Smooth muscle cell of the pulmonary artery (primary cell): ENCODE measurements around the gene UBR4. TPM values are rescaled to one million over a fixed set of nuclear protein-coding genes. Genes with fewer than 3 reads are reported as not detected.

Source experiments
- total RNA-seq: library from RNA; depleted of rRNA; stranded (reverse); fragments of >200 nt; gene quantifications from 2 replicates; pipeline ENCODE4 v1.2.3, GENCODE V29; 2014

UBR4 gene
- 169 and 193 TPM in 2 replicates for total RNA-seq

DNA sequence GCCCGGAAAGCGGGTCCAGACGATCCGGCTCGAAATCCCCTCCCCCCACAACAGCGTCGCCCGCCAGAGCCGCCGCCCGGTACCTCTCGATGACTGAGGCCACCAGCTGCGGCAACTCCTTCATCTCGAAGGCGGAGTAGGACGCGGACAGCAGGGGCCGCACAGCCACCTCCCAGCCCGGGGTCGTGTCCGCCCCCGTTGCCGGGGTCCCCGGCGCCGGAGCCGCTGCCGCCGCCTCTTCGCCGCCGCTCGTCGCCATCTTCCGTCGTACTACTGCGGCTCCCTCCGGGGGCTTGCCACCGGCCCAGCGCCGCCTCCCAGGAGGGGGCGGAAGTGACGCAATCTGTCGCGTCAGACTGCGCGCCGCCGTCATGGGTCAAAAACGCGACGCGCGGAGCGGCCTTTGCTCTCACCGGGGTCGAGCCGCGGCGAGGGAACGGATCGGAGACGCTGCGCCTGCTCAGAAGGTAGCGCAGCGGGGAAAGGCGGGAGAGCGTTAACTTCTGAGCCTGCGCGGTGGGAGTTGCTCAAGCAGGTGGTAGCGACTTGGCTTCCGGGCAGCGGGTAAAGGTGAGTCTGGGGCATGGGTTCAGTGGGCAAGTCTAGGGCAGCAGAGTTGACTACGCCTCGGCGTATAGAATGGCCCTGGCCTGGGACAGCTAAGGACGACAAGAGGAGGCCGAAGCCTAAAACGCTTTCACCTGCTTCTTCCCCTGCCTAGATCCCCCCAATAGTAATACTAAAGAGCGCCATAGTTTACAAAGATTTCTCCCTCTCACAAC, at the start of gene UBR4:
UBR4 (minus strand) TSS at position 277 of the 782 bp plus-strand sequence; CDS start at position 259, 18 bp downstream.

GRCh38 chr1:19251305-19252196, 41.5 kb upstream of the UBR4 start, which contains the start of the genes EMC1 and MRTO4:
Gene EMC1, minus strand, starts transcription at chr1:19251524. Its CDS starts 15 bp downstream, at chr1:19251509.
Gene MRTO4, plus strand, starts transcription at chr1:19251805. Its CDS starts 31 bp downstream, at chr1:19251836.

Other genes starting within 250 kb of the UBR4 start
- gene EMC1, start 41.3 kb upstream of the UBR4 start, total RNA-seq = 141 and 191 TPM in 2 replicates
- gene MRTO4, start 41.5 kb upstream of the UBR4 start, total RNA-seq = 14.7 and 16.3 TPM in 2 replicates
- gene AKR7A3, start 78.5 kb upstream of the UBR4 start, total RNA-seq = 0.33 and 0.59 TPM in 2 replicates
- 61.3 and 70.8 TPM in 2 replicates for gene AKR7A2, start 101.9 kb upstream of the UBR4 start, total RNA-seq
- gene SLC66A1, start 102.1 kb upstream of the UBR4 start, total RNA-seq = 15.9 and 31.2 TPM in 2 replicates